K562 (cell line): ENCODE measurements around the gene ZBTB38. TPM values are rescaled to one million over a fixed set of nuclear protein-coding genes. Genes with fewer than 3 reads are reported as not detected.
A peak's percentile ranks its signal among the peaks of the same experiment; 100 is the strongest.

Experiments used
- ATAC-seq: fragments of 200-7000 bp; cut with Tn5 transposase; 3 replicates; pipeline ENCODE4 v1.9.1; 2020; ENCODE audit warnings: moderate library complexity
- BruUV-seq: library from RNA; stranded (reverse); fragments of 400-500 nt; replicated peaks from 2 replicates; lab custom pipeline; 2021; lab: Mats Ljungman, UMichigan
- CTCF ChIA-PET: fragments of 300-600 bp; formaldehyde crosslinking; extraction: SDS; loops from one replicate; lab custom pipeline; 2021; ENCODE audit warnings: low intra/inter-chr PET ratio; lab: Yijun Ruan, JAX
- POLR2A ChIA-PET: fragments of 300-600, 350-650 bp; sonication (Branson Sonifier 250); formaldehyde crosslinking; extraction: SDS; loops from one replicate; lab custom pipeline; 2021; ENCODE audit warnings: antibody characterized with exemption, inconsistent platforms; lab: Yijun Ruan, JAX
- DNase-seq, 4 experiments: peaks; one replicate each; pipeline versions ENCODE4 v3.0.0 to v3.0.0-alpha.2; 2011 to 2018; ENCODE audit warnings: low spot score in 3 of 4, mixed read lengths in 3 of 4; ENCODE audit errors: extremely low read depth in 1 of 4
- FAIRE-seq: peaks from 2 replicates; lab custom pipeline; 2011; peaks lifted over from hg19 to GRCh38; lab: Jason Lieb, UNC
- H2AFZ ChIP-seq: 2 replicates; pipeline ENCODE4 v1.6.0; 2011; ENCODE audit warnings: low read depth, low read length, control low read depth, inconsistent platforms
- H3K27ac ChIP-seq: fragments of 200-600 bp; 3 replicates; pipeline ENCODE4 v1.8.0; 2011; ENCODE audit warnings: low read depth, mild to moderate bottlenecking, control low read depth, inconsistent platforms, low read length, moderate library complexity, mixed read lengths; ENCODE audit errors: extremely low read depth
- H3K27me3 ChIP-seq, 2 experiments: fragments of 300-600 bp in 1 of 2; 2 replicates in 1 of 2; 3 replicates in 1 of 2; pipeline versions ENCODE4 v1.6.0 to v1.8.0; 2011; ENCODE audit warnings: inconsistent platforms in 2 of 2, low read length in 2 of 2, mild to moderate bottlenecking in 1 of 2, mixed read lengths in 1 of 2, moderate library complexity in 1 of 2; ENCODE audit not compliant: control insufficient read depth in 2 of 2, insufficient read depth in 2 of 2
- H3K36me3 ChIP-seq: fragments of 300-600 bp; 3 replicates; pipeline ENCODE4 v1.8.0; 2011; ENCODE audit warnings: mild to moderate bottlenecking, low read length, inconsistent platforms; ENCODE audit not compliant: control insufficient read depth, insufficient read depth
- H3K4me1 ChIP-seq, 2 experiments: fragments of 200-600 bp in 1 of 2; replicated peaks in 1 of 2; 2 replicates in 1 of 2; 3 replicates in 1 of 2; pipeline versions ENCODE4 v1.5.1 to v1.8.0; 2011; ENCODE audit warnings: inconsistent platforms in 2 of 2, low read length in 2 of 2, mild to moderate bottlenecking in 1 of 2, mixed read lengths in 1 of 2, moderate library complexity in 1 of 2; ENCODE audit not compliant: control insufficient read depth in 2 of 2, insufficient read depth in 2 of 2
- H3K4me2 ChIP-seq: 2 replicates; pipeline ENCODE4 v1.6.1; 2011; ENCODE audit warnings: low read length, control low read depth, inconsistent platforms, mixed read lengths; ENCODE audit not compliant: insufficient read depth
- H3K4me3 ChIP-seq: fragments of 200-600 bp; sonication (generic), shearing (Covaris generic); 2 replicates; pipeline ENCODE4 v1.5.1; 2016; ENCODE audit warnings: control low read depth, inconsistent platforms
- H3K79me2 ChIP-seq: fragments of 200-600 bp; 3 replicates; pipeline ENCODE4 v1.8.0; 2011; ENCODE audit warnings: low read length, inconsistent platforms; ENCODE audit not compliant: control insufficient read depth, insufficient read depth
- H3K9ac ChIP-seq, 2 experiments: 2 replicates each; pipeline versions ENCODE4 v1.6.0 to v1.6.1; 2011; ENCODE audit warnings: low read depth in 2 of 2, low read length in 2 of 2, control low read depth in 1 of 2, inconsistent platforms in 1 of 2, mild to moderate bottlenecking in 1 of 2, mixed read lengths in 1 of 2; ENCODE audit not compliant: insufficient read depth in 1 of 2
- H3K9me1 ChIP-seq: one replicate; pipeline ENCODE4 v1.6.0; 2011; ENCODE audit warnings: inconsistent platforms, mild to moderate bottlenecking, low read length, moderate library complexity; ENCODE audit not compliant: control insufficient read depth, insufficient read depth
- H3K9me3 ChIP-seq: replicated peaks from 2 replicates; pipeline ENCODE4 v1.5.1; 2011; ENCODE audit warnings: low read depth, low read length, inconsistent platforms; ENCODE audit not compliant: control insufficient read depth, insufficient read depth
- H4K20me1 ChIP-seq: replicated peaks from 2 replicates; pipeline ENCODE4 v1.6.1; 2011; ENCODE audit warnings: low read length, inconsistent platforms, mixed read lengths; ENCODE audit not compliant: control insufficient read depth, insufficient read depth
- CBX1 ChIP-seq: sonication (generic); IDR thresholded peaks from 2 replicates; pipeline ENCODE4 v1.6.1; 2016; ENCODE audit warnings: antibody characterized with exemption, low read depth, mild to moderate bottlenecking
- CBX3 ChIP-seq, 2 experiments: IDR thresholded peaks; 1 replicate in 1 of 2; 2 replicates in 1 of 2; pipeline ENCODE4 v1.6.1; 2012; ENCODE audit warnings: inconsistent platforms in 2 of 2, low read length in 2 of 2, borderline replicate concordance in 1 of 2, control low read depth in 1 of 2
- HDAC1 ChIP-seq, 2 experiments: fragments of 450-650 bp; IDR thresholded peaks; 2 replicates each; pipeline ENCODE4 v1.6.1; 2016 to 2017; ENCODE audit warnings: inconsistent platforms in 1 of 2, mild to moderate bottlenecking in 1 of 2, moderate library complexity in 1 of 2
- MEIS2 ChIP-seq: fragments of 450-650 bp; IDR thresholded peaks from 2 replicates; pipeline ENCODE4 v1.6.1; 2014; ENCODE audit warnings: mild to moderate bottlenecking; ENCODE audit not compliant: partially characterized antibody
- POLR2AphosphoS2 ChIP-seq: IDR thresholded peaks from 2 replicates; pipeline ENCODE4 v1.6.1; 2012; ENCODE audit warnings: low read length, improper control_type of control experiment
- REST ChIP-seq, 2 experiments: fragments of 450-650 bp; formaldehyde crosslinking in 1 of 2; IDR thresholded peaks; 2 replicates each; pipeline versions ENCODE4 v1.4.0 to v1.6.1; 2014 to 2020; ENCODE audit warnings: mild to moderate bottlenecking in 2 of 2, borderline replicate concordance in 1 of 2, low read depth in 1 of 2
- SLC30A9 ChIP-seq: fragments of 250-450 bp; sonication (Bioruptor Pico); IDR thresholded peaks from 2 replicates; pipeline ENCODE4 v1.8.0; 2022; ENCODE audit warnings: mild to moderate bottlenecking, moderate library complexity
- SPI1 ChIP-seq: IDR thresholded peaks from 2 replicates; pipeline ENCODE4 v1.6.1; 2011; ENCODE audit warnings: low read depth, low read length, control low read depth, borderline replicate concordance
- ZMIZ1 ChIP-seq, 2 experiments: fragments of 150-350 bp in 1 of 2; IDR thresholded peaks; 2 replicates each; pipeline ENCODE4 v1.6.1; 2012 to 2016; ENCODE audit warnings: low read depth in 2 of 2, low read length in 2 of 2, mild to moderate bottlenecking in 1 of 2, moderate library complexity in 1 of 2
- ZNF584 ChIP-seq: fragments of 200-800 bp; sonication (Bioruptor generic); IDR thresholded peaks from 2 replicates; pipeline ENCODE4 v1.6.1; 2016; ENCODE audit warnings: low read depth, mild to moderate bottlenecking, missing genetic modification characterization, missing compliant biosample characterization
- WGBS: fragments of 100-300 bp; shearing (Covaris generic); methylation state at CpG from one replicate; pipeline ENCODE4 v1.1.6; 2016; ENCODE audit warnings: low coverage, mixed read lengths; ENCODE audit not compliant: insufficient coverage; ENCODE audit errors: missing lambda C conversion rate; 5-methylcytosine and 5-hydroxymethylcytosine counted together
- in situ Hi-C: fragments of 300-500 bp; cut with MboI; formaldehyde crosslinking; loops from 4 replicates; pipeline ENCODE4 v1.15.0; 2018; ENCODE audit warnings: inconsistent platforms, mixed read lengths
- intact Hi-C: fragments of 100-400 bp; cut with micrococcal nuclease; formaldehyde crosslinking; loops from 2 replicates; pipeline ENCODE4 v1.14.2; 2022
- polyA plus RNA-seq, 8 experiments: library from polyadenylated mRNA; depleted of rRNA in 4 of 8; stranded (reverse) in 5 of 8; unstranded in 3 of 8; fragments of >200 nt; fragmentation: Nextera tagmentation in 2 of 8; fragmentation: Illumina TruSeq in 1 of 8; extraction: Ambion mirVana in 2 of 8; extraction: Trizol in 1 of 8; gene quantifications; 2 replicates each; pipeline versions ENCODE4 v1.2.1 to v1.2.3, GENCODE V29; 2011 to 2014; ENCODE audit warnings: inconsistent platforms in 1 of 8, missing spikeins in 1 of 8
- total RNA-seq, 7 experiments: library from RNA; depleted of rRNA in 6 of 7; stranded (reverse); fragments of >200 nt in 6 of 7; fragmentation: Illumina TruSeq in 2 of 7; extraction: Trizol in 2 of 7; gene quantifications; 2 replicates each; pipeline versions ENCODE4 v1.2.1 to v1.2.3, GENCODE V29; 2011 to 2021; ENCODE audit warnings: low replicate concordance in 1 of 7

ZBTB38 gene
- total and polyA plus RNA-seq, 9 of the 15 experiments (the other 6 are each of a cell fraction or from before 2014, with no cell fraction given): 12.1 to 39.4 (median 22.9) TPM

- Histone ChIP-seq H3K79me2 (no peaks in the 10 kb centered on the region), H3K27ac (no peak overlapping the region), H3K4me2 (no peak overlapping the region), H4K20me1 (no peaks in the 10 kb centered on the region), H3K4me3 (no peak overlapping the region), H2AFZ (no peak overlapping the region), H3K9me3 (no peaks in the 10 kb centered on the region), H3K36me3 (no peaks in the 10 kb centered on the region), H3K9me1 (peaks cover 4% of the 10 kb centered on the region), H3K27me3 (no peaks in the 10 kb centered on the region), H3K4me1 (peaks cover 6 to 43% of the 10 kb centered on the region in 2 experiments; a peak in 4 of 5 replicates), H3K9ac (no peak overlapping the region)
- ChIA-PET POLR2A (interaction anchor here (1.0 kb wide), 1 partner anchor 13 kb away, joined by 3 read pairs; no protein-coding TSS in a partner anchor), CTCF (interaction anchor here (0.9 kb wide), 1 partner anchor 38 kb away, joined by 3 read pairs; no protein-coding TSS in a partner anchor)
- DNase-seq: no peak
- WGBS: 6% methylated on average over 1 of the region's 1 CpG
- intact Hi-C loops (no loop called here), in situ Hi-C loops (no loop called here)
- ATAC-seq: no peak
- FAIRE-seq: no peak
- no TSS peak for BruUV-seq
- TF ChIP-seq SLC30A9: no peak
- no peak for TF ChIP-seq CBX1
- no peak for TF ChIP-seq CBX3 (IDR thresholded peaks at IDR 0.05; ENCODE audit: borderline replicate concordance in 1 of 2, low read length in 2 of 2)
- no peak for TF ChIP-seq ZNF584 (CRISPR knock-in tag)
- TF ChIP-seq HDAC1 (IDR thresholded peaks at IDR 0.05): 0 out of 4 replicates have a peak, but pooled peaks of 1 of the 2 experiments have one; percentile 32
- no peak for TF ChIP-seq POLR2AphosphoS2
- TF ChIP-seq ZMIZ1 (IDR thresholded peaks at IDR 0.05; ENCODE audit: low read depth in 2 of 2, low read length in 2 of 2): no peak
- no peak for TF ChIP-seq REST (IDR thresholded peaks at IDR 0.05; ENCODE audit: borderline replicate concordance)
- no peak for TF ChIP-seq REST (CRISPR knock-in tag; IDR thresholded peaks at IDR 0.05; ENCODE audit: low read depth)
- TF ChIP-seq SPI1: no peak
- TF ChIP-seq MEIS2: peak; percentile 4
Observed at GRCh38 chr3:141348837-141349236, 19.5 kb upstream of the ZBTB38 start.
